Measurements from ENCODE around the gene DUSP7.

DUSP7 gene

GRCh38 chr3:52002748-52003147 is 53.6 kb downstream of the DUSP7 start:
- peaks cover 0 to 8% of the 10 kb centered on the region in 2 donors for H3K27me3 ChIP-seq (ENCODE audit: control insufficient read depth in 1 of 2, insufficient read depth in 2 of 2, low read length in 2 of 2)
- H3K4me3 ChIP-seq (ENCODE audit: low read length in 2 of 2): no peak overlapping the region
- no peaks in the 10 kb centered on the region for H3K9me3 ChIP-seq (ENCODE audit: control insufficient read depth in 2 of 2, low read length in 2 of 2)
- H3K27ac ChIP-seq (ENCODE audit: low read length): no peak overlapping the region
- H3K36me3 ChIP-seq (ENCODE audit: control insufficient read depth in 2 of 2, insufficient read depth in 2 of 2, low read length in 2 of 2): no peaks in the 10 kb centered on the region
- H3K9ac ChIP-seq (ENCODE audit: low read length in 2 of 2): no peak overlapping the region
- peaks cover 18% of the 10 kb centered on the region for H3K4me1 ChIP-seq (ENCODE audit: control insufficient read depth, insufficient read depth, low read length)

GRCh38 chr3:52001443-52001974 is 54.9 kb downstream of the DUSP7 start:
- Histone ChIP-seq H3K4me3 (ENCODE audit: low read length in 2 of 2) (no peak overlapping the region), H3K36me3 (ENCODE audit: control insufficient read depth in 2 of 2, insufficient read depth in 2 of 2, low read length in 2 of 2) (no peaks in the 10 kb centered on the region), H3K4me1 (ENCODE audit: control insufficient read depth, insufficient read depth, low read length) (peaks cover 18% of the 10 kb centered on the region), H3K27me3 (ENCODE audit: control insufficient read depth in 1 of 2, insufficient read depth in 2 of 2, low read length in 2 of 2) (peaks cover 0 to 8% of the 10 kb centered on the region in 2 donors), H3K27ac (ENCODE audit: low read length) (no peak overlapping the region), H3K9me3 (ENCODE audit: control insufficient read depth in 2 of 2, low read length in 2 of 2) (no peaks in the 10 kb centered on the region), H3K9ac (ENCODE audit: low read length in 2 of 2) (no peak overlapping the region)

DNA sequence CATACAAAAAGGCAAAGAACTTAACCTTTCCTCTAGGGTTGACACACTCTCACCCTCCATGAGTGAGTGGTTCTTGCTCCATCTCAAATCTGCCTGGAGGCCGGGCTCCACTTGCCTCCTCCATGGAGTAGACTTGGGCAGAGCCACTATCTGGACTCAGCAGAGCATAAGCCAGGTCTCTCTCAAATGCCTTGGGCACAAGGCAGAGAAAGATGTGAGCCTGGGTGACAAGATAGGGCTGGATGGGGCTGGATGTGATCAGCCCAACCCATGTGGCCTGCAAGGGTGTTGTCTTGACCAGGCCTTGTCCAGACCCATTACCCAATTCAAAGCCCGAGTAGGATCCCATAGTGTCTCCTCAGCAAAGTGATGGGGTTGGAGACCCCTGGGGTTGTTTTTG is 56.5 kb downstream of the DUSP7 start:
- no peak overlapping the region for H3K4me3 ChIP-seq (ENCODE audit: low read length in 2 of 2)
- H3K9me3 ChIP-seq (ENCODE audit: control insufficient read depth in 2 of 2, low read length in 2 of 2): no peaks in the 10 kb centered on the region
- no peak overlapping the region for H3K9ac ChIP-seq (ENCODE audit: low read length in 2 of 2)
- H3K36me3 ChIP-seq (ENCODE audit: control insufficient read depth in 2 of 2, insufficient read depth in 2 of 2, low read length in 2 of 2): peaks cover 0 to 1% of the 10 kb centered on the region in 2 donors
- no peak overlapping the region for H3K27ac ChIP-seq (ENCODE audit: low read length)
- H3K27me3 ChIP-seq (ENCODE audit: control insufficient read depth in 1 of 2, insufficient read depth in 2 of 2, low read length in 2 of 2): peaks cover 0 to 8% of the 10 kb centered on the region in 2 donors
- H3K4me1 ChIP-seq (ENCODE audit: control insufficient read depth, insufficient read depth, low read length): peaks cover 15% of the 10 kb centered on the region
